Measurements from ENCODE around the gene ATG3.

ATG3 gene

GRCh38 chr3:112585782-112586181 is 24.0 kb upstream of the ATG3 start:
- no peak overlapping the region for H3K18ac ChIP-seq (ENCODE audit: low read depth in 1 of 2, low read length in 2 of 2)
- no peaks in the 10 kb centered on the region for H3K4me1 ChIP-seq (ENCODE audit: control insufficient read depth, insufficient read depth, low read depth, low read length)
- H3K4ac ChIP-seq (ENCODE audit: low read depth in 1 of 2, low read length in 2 of 2): no peak overlapping the region
- peaks cover 0 to 63% of the 10 kb centered on the region in 2 experiments for H3K36me3 ChIP-seq (ENCODE audit: control insufficient read depth in 1 of 2, insufficient read depth in 2 of 2, low read depth in 1 of 2, low read length in 2 of 2)
- H3K9me3 ChIP-seq (ENCODE audit: control insufficient read depth, low read length): no peaks in the 10 kb centered on the region
- no peak overlapping the region for H3K23ac ChIP-seq (ENCODE audit: low read length in 2 of 2)
- no peak for DNase-seq
- no peak overlapping the region for H2BK15ac ChIP-seq (ENCODE audit: low read depth, poor library complexity, severe bottlenecking)
- H4K8ac ChIP-seq (ENCODE audit: low read length): no peak overlapping the region
- no peak overlapping the region for H3K14ac ChIP-seq (ENCODE audit: low read length in 2 of 2)
- H3K27ac ChIP-seq (ENCODE audit: low read length, poor library complexity, severe bottlenecking): no peak overlapping the region
- no peak overlapping the region for H2BK5ac ChIP-seq (ENCODE audit: low read depth, low read length, poor library complexity, severe bottlenecking)
- no peak overlapping the region for H2BK12ac ChIP-seq (ENCODE audit: low read length in 2 of 2)
- no peak overlapping the region for H3K4me2 ChIP-seq (ENCODE audit: low read length, poor library complexity, severe bottlenecking)
- H4K91ac ChIP-seq (ENCODE audit: low read length): no peak overlapping the region
- no peak overlapping the region for H2BK120ac ChIP-seq (ENCODE audit: low read depth, low read length)
- H3K79me1 ChIP-seq (replicated peaks; ENCODE audit: low read length, poor library complexity, severe bottlenecking): no peaks in the 10 kb centered on the region
- H2AK5ac ChIP-seq (ENCODE audit: low read length, severe bottlenecking): no peak overlapping the region
- H3K9ac ChIP-seq (ENCODE audit: low read length): no peak overlapping the region
- H2AFZ ChIP-seq (ENCODE audit: low read depth, low read length): no peak overlapping the region
- H3K27me3 ChIP-seq (ENCODE audit: control insufficient read depth in 1 of 2, insufficient read depth in 1 of 2, low read length in 2 of 2): no peaks in the 10 kb centered on the region
- no peak overlapping the region for H3K4me3 ChIP-seq (ENCODE audit: insufficient read depth in 1 of 2, low read depth in 1 of 2, low read length in 2 of 2)

- Histone ChIP-seq H3K36me3 (ENCODE audit: control insufficient read depth in 1 of 2, insufficient read depth in 2 of 2, low read depth in 1 of 2, low read length in 2 of 2) (peaks cover 0 to 72% of the 10 kb centered on the region in 2 experiments), H3K4ac (ENCODE audit: low read depth in 1 of 2, low read length in 2 of 2) (no peak overlapping the region), H2AK5ac (ENCODE audit: low read length, severe bottlenecking) (no peak overlapping the region), H2BK120ac (ENCODE audit: low read depth, low read length) (no peak overlapping the region), H3K14ac (ENCODE audit: low read length in 2 of 2) (no peak overlapping the region), H3K4me1 (ENCODE audit: control insufficient read depth, insufficient read depth, low read depth, low read length) (no peaks in the 10 kb centered on the region), H2BK5ac (ENCODE audit: low read depth, low read length, poor library complexity, severe bottlenecking) (no peak overlapping the region), H3K9ac (ENCODE audit: low read length) (peak overlapping the region; percentile 23), H4K8ac (ENCODE audit: low read length) (no peak overlapping the region), H3K27me3 (ENCODE audit: control insufficient read depth in 1 of 2, insufficient read depth in 1 of 2, low read length in 2 of 2) (no peaks in the 10 kb centered on the region), H2BK12ac (ENCODE audit: low read length in 2 of 2) (no peak overlapping the region), H3K27ac (ENCODE audit: low read length, poor library complexity, severe bottlenecking) (no peak overlapping the region), H3K4me3 (ENCODE audit: insufficient read depth in 1 of 2, low read depth in 1 of 2, low read length in 2 of 2) (no peak overlapping the region), H3K4me2 (ENCODE audit: low read length, poor library complexity, severe bottlenecking) (no peak overlapping the region), H4K91ac (ENCODE audit: low read length) (no peak overlapping the region), H3K23ac (ENCODE audit: low read length in 2 of 2) (no peak overlapping the region), H3K79me1 (replicated peaks; ENCODE audit: low read length, poor library complexity, severe bottlenecking) (peaks cover 3% of the 10 kb centered on the region), H3K9me3 (ENCODE audit: control insufficient read depth, low read length) (no peaks in the 10 kb centered on the region), H2AFZ (ENCODE audit: low read depth, low read length) (no peak overlapping the region), H3K18ac (ENCODE audit: low read depth in 1 of 2, low read length in 2 of 2) (no peak overlapping the region), H2BK15ac (ENCODE audit: low read depth, poor library complexity, severe bottlenecking) (no peak overlapping the region)
- no peak for DNase-seq
- WGBS: 65% methylated on average over 2 of the region's 3 CpGs
Measured at GRCh38 chr3:112583105-112583504, 21.3 kb upstream of the ATG3 start.

GRCh38 chr3:112582244-112582874 is 20.6 kb upstream of the ATG3 start:
- WGBS: 0% methylated on average over 1 of the region's 2 CpGs
- Histone ChIP-seq H3K4me2 (ENCODE audit: low read length, poor library complexity, severe bottlenecking) (no peak overlapping the region), H3K9ac (ENCODE audit: low read length) (peak overlapping the region; percentile 82), H2BK12ac (ENCODE audit: low read length in 2 of 2) (no peak overlapping the region), H2AFZ (ENCODE audit: low read depth, low read length) (no peak overlapping the region), H3K27me3 (ENCODE audit: control insufficient read depth in 1 of 2, insufficient read depth in 1 of 2, low read length in 2 of 2) (no peaks in the 10 kb centered on the region), H3K9me3 (ENCODE audit: control insufficient read depth, low read length) (no peaks in the 10 kb centered on the region), H2AK5ac (ENCODE audit: low read length, severe bottlenecking) (no peak overlapping the region), H3K4me1 (ENCODE audit: control insufficient read depth, insufficient read depth, low read depth, low read length) (no peaks in the 10 kb centered on the region), H3K14ac (ENCODE audit: low read length in 2 of 2) (no peak overlapping the region), H2BK5ac (ENCODE audit: low read depth, low read length, poor library complexity, severe bottlenecking) (no peak overlapping the region), H4K91ac (ENCODE audit: low read length) (no peak overlapping the region), H3K18ac (ENCODE audit: low read depth in 1 of 2, low read length in 2 of 2) (no peak overlapping the region), H3K4ac (ENCODE audit: low read depth in 1 of 2, low read length in 2 of 2) (no peak overlapping the region), H3K23ac (ENCODE audit: low read length in 2 of 2) (no peak overlapping the region), H3K79me1 (replicated peaks; ENCODE audit: low read length, poor library complexity, severe bottlenecking) (peaks cover 3% of the 10 kb centered on the region), H3K27ac (ENCODE audit: low read length, poor library complexity, severe bottlenecking) (no peak overlapping the region), H2BK120ac (ENCODE audit: low read depth, low read length) (no peak overlapping the region), H3K4me3 (ENCODE audit: insufficient read depth in 1 of 2, low read depth in 1 of 2, low read length in 2 of 2) (no peak overlapping the region), H2BK15ac (ENCODE audit: low read depth, poor library complexity, severe bottlenecking) (no peak overlapping the region), H3K36me3 (ENCODE audit: control insufficient read depth in 1 of 2, insufficient read depth in 2 of 2, low read depth in 1 of 2, low read length in 2 of 2) (peaks cover 0 to 66% of the 10 kb centered on the region in 2 experiments), H4K8ac (ENCODE audit: low read length) (no peak overlapping the region)
- DNase-seq: peak; percentile 68

- Histone ChIP-seq H4K91ac (ENCODE audit: low read length) (no peak overlapping the region), H2BK5ac (ENCODE audit: low read depth, low read length, poor library complexity, severe bottlenecking) (no peak overlapping the region), H2AFZ (ENCODE audit: low read depth, low read length) (no peak overlapping the region), H3K14ac (ENCODE audit: low read length in 2 of 2) (no peak overlapping the region), H3K36me3 (ENCODE audit: control insufficient read depth in 1 of 2, insufficient read depth in 2 of 2, low read depth in 1 of 2, low read length in 2 of 2) (peaks cover 0 to 52% of the 10 kb centered on the region in 2 experiments), H2BK120ac (ENCODE audit: low read depth, low read length) (no peak overlapping the region), H2AK5ac (ENCODE audit: low read length, severe bottlenecking) (no peak overlapping the region), H3K4me1 (ENCODE audit: control insufficient read depth, insufficient read depth, low read depth, low read length) (no peaks in the 10 kb centered on the region), H2BK15ac (ENCODE audit: low read depth, poor library complexity, severe bottlenecking) (no peak overlapping the region), H3K9ac (ENCODE audit: low read length) (peak overlapping the region; percentile 82), H2BK12ac (ENCODE audit: low read length in 2 of 2) (no peak overlapping the region), H3K4me2 (ENCODE audit: low read length, poor library complexity, severe bottlenecking) (no peak overlapping the region), H3K27ac (ENCODE audit: low read length, poor library complexity, severe bottlenecking) (no peak overlapping the region), H3K18ac (ENCODE audit: low read depth in 1 of 2, low read length in 2 of 2) (no peak overlapping the region), H3K79me1 (replicated peaks; ENCODE audit: low read length, poor library complexity, severe bottlenecking) (peaks cover 3% of the 10 kb centered on the region), H3K23ac (ENCODE audit: low read length in 2 of 2) (no peak overlapping the region), H3K27me3 (ENCODE audit: control insufficient read depth in 1 of 2, insufficient read depth in 1 of 2, low read length in 2 of 2) (no peaks in the 10 kb centered on the region), H3K4ac (ENCODE audit: low read depth in 1 of 2, low read length in 2 of 2) (no peak overlapping the region), H3K4me3 (ENCODE audit: insufficient read depth in 1 of 2, low read depth in 1 of 2, low read length in 2 of 2) (no peak overlapping the region), H3K9me3 (ENCODE audit: control insufficient read depth, low read length) (no peaks in the 10 kb centered on the region), H4K8ac (ENCODE audit: low read length) (no peak overlapping the region)
- no peak for DNase-seq
- no CpG with 5 or more reads among the region's 3 CpGs for WGBS
Measured at GRCh38 chr3:112579697-112580096, 17.9 kb upstream of the ATG3 start.
